Measurements from ENCODE around the gene ANKRD6.

ANKRD6 gene

GRCh38 chr6:89667872-89668556, 235.1 kb downstream of the ANKRD6 start:
- no peak for DNase-seq

- no peak for DNase-seq
Measured at GRCh38 chr6:89669002-89669401, 236.1 kb downstream of the ANKRD6 start.

GRCh38 chr6:89670935-89671565, 238.1 kb downstream of the ANKRD6 start:
- no peak for DNase-seq

- DNase-seq, result no peak
Measured at GRCh38 chr6:89675949-89676748, 243.2 kb downstream of the ANKRD6 start.

GRCh38 chr6:89678531-89678930, 245.6 kb downstream of the ANKRD6 start:
- DNase-seq, result no peak

GRCh38 chr6:89679215-89680120, 246.5 kb downstream of the ANKRD6 start:
- DNase-seq, result no peak

GRCh38 chr6:89680150-89680549, 247.2 kb downstream of the ANKRD6 start:
- DNase-seq, result no peak

GRCh38 chr6:89680551-89680950, 247.6 kb downstream of the ANKRD6 start:
- DNase-seq, result no peak

GRCh38 chr6:89681983-89682564, 249.1 kb downstream of the ANKRD6 start:
- no peak for DNase-seq

GRCh38 chr6:89682991-89683390, 250.0 kb downstream of the ANKRD6 start:
- DNase-seq, result no peak
